C4-2B (cell line): Measurements from ENCODE around the gene PINLYP.
A peak's percentile ranks its signal among the peaks of the same experiment; 100 is the strongest.

Source experiments
- H3K27ac ChIP-seq: fragments of 450-650 bp; 2 replicates; pipeline ENCODE4 v1.5.1; 2017
- ZFX ChIP-seq: fragments of 450-650 bp; IDR thresholded peaks from 2 replicates; pipeline ENCODE4 v1.6.1; 2017
- TF ChIP-seq, protein P1 (sequence below): fragments of 450-650 bp; conservative IDR thresholded peaks from 2 replicates; pipeline ENCODE4 v1.5.1; 2017; ENCODE audit warnings: mild to moderate bottlenecking

Gene PINLYP

DNA sequence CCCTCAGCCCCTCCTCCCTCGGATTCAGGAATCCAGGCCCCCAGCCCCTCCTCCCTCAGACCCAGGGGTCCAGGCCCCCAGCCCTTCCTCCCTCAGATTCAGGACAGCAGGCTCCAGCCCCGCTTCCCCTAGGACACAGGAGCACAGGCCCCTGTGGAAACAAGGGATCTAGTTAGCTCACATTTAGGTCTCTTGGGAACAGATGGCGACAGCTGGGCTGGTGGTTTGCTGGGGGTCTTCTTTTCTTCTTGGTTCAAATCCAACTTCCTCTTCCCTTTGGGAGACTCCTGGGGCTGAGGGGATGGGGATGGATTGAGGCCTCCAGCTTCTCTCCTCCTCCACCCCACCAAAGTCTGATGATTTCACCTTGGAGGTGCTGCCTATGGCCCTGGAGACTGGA lies 23.0 kb upstream of the PINLYP start:
- H3K27ac ChIP-seq = no peak overlapping the region
- TF ChIP-seq, protein P1, sequence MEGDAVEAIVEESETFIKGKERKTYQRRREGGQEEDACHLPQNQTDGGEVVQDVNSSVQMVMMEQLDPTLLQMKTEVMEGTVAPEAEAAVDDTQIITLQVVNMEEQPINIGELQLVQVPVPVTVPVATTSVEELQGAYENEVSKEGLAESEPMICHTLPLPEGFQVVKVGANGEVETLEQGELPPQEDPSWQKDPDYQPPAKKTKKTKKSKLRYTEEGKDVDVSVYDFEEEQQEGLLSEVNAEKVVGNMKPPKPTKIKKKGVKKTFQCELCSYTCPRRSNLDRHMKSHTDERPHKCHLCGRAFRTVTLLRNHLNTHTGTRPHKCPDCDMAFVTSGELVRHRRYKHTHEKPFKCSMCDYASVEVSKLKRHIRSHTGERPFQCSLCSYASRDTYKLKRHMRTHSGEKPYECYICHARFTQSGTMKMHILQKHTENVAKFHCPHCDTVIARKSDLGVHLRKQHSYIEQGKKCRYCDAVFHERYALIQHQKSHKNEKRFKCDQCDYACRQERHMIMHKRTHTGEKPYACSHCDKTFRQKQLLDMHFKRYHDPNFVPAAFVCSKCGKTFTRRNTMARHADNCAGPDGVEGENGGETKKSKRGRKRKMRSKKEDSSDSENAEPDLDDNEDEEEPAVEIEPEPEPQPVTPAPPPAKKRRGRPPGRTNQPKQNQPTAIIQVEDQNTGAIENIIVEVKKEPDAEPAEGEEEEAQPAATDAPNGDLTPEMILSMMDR = no peak

DNA sequence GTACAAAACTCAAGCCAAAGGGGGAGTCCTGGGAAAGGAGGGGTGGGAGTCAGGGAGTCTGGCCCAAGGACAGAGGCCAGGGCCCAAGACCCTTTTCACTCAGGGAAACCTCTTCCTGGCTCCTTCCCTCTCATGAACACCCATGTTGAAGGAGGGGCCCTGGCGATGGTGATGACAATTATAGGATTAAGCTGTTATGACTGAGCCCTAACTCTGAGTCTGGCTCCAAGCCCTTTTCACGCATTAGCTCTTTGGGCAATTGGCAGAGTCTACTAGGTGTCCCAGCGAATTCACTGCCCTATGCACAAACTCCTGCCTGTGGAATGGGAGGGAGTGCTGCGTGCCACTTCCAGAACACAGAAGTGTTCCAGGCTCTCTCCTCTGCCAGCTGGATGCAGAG lies 21.9 kb upstream of the PINLYP start:
- TF ChIP-seq ZFX = no peak
- TF ChIP-seq, protein P1 = no peak
- H3K27ac ChIP-seq = no peak overlapping the region

DNA sequence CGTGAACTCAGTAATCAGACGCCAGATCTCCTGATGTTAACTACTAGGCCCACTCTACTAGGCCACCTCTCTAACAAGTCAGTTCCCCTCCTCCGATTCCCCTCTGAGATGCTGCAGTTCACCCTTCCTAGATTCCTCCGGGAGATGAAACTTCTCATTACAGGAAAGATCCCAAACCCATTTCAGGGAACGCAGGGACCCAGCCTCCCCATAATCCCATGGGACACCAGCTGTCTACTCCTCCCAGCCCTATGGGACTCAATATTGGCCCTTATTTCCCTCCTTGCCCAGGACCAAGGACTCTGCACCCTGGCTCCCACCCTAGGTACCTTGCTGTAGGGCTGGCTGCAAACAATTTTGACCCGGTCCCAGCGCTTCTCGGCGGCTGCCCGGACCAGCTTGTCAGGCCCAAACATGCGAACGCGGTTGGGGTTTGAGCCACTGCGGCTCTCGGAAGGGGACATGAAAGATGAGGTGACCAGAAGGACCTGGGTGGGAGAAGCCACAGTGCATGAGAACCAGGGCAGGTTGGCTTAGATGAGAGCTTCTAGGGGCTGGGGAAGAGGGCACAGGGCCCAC lies 21.2 kb upstream of the PINLYP start:
- no peak for TF ChIP-seq ZFX
- TF ChIP-seq, protein P1 = no peak
- no peak overlapping the region for H3K27ac ChIP-seq

- TF ChIP-seq, protein P1 = peak; percentile 74
- TF ChIP-seq ZFX = no peak
- H3K27ac ChIP-seq = no peak overlapping the region
Measured at GRCh38 chr19:43555185-43555770, 20.3 kb upstream of the PINLYP start.

- H3K27ac ChIP-seq = no peak overlapping the region
- TF ChIP-seq, protein P1 = no peak
- TF ChIP-seq ZFX = no peak
Measured at GRCh38 chr19:43560687-43561086, 14.9 kb upstream of the PINLYP start.

DNA sequence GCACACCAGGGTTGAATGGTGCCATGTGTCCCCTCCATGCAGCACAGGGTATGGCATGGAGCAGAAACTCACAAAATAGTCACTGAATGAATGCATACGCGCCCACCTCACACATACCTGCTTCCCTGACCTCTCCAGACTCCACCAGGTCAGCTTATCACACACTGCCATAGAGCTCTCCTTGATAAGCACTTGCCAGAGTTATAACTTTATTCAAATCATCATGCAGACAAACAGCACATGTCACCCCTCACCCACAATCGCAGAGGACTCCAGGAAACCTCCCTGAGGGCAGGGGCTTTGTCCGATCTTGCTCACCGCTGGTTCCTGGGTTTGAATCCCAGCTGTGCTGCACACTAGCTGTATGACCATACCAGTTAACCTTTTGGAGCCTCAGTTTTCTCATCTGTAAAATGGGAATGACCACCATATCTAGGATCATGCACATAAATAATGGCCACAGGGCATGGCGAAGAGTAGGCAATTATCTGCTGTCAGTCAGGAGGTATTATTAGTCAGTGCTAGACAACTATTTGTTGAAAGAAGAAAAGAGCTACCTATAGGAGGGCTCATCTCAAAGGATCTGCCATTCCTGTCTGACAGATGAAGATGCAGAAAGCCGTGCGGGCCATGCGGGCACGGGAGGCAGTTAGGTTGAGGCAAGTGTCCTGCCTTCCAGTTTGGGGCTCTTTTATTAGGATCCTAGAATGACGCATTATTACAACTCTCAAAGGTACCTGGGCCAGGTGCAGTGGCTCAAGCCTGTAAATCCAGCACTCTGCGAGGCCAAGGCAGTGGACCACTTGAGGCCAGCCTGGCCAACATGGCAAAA lies 14.2 kb upstream of the PINLYP start:
- no peak overlapping the region for H3K27ac ChIP-seq
- no peak for TF ChIP-seq ZFX
- TF ChIP-seq, protein P1 = no peak

DNA sequence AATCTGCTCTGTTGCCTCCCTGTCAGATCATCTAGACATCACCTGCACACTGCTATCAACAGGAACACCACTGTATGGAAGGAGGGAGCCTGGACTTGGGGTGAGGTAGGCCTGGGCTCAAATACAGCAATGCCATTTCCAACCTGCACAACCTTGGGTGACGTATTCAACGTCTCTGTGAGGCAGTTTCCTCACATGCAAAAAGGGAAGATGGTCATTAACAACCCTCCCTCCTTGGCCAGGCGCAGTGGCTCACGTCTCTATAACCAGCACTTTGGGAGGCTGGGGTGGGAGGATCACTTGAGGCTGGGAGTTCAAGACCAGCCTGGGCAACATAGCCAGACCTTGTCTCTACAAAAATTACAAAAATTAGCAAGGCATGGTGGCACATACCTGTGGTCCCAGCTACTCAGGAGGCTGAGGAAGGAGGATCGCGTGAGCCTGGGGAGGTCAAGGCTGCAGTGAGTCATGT lies 13.3 kb upstream of the PINLYP start:
- H3K27ac ChIP-seq = no peak overlapping the region
- TF ChIP-seq, protein P1 = no peak
- TF ChIP-seq ZFX = no peak
